NK-92 (cell line): ENCODE results near the gene ENPP7.

Experiments
- DNase-seq: peaks from one replicate; lab custom pipeline; 2025; ENCODE audit not compliant: unreplicated experiment; lab: John Stamatoyannopoulos, UW

ENPP7 gene

DNA sequence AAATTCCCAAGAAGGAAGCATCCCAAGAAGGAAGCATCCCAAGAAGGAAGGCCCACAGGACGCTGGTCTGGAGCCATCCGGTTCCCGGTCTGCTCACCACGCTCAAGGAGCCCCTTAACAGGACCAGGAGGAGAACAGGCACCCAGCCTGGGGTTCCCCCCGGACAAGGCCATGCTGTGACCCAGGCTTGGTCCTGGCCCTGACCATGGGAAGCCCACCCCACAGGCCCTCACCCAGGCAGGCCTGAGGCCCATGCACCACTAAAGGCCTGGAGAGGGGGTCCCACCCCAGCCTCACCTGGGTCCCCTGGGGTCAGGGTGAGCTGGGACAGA lies 340 bp upstream of the ENPP7 start:
- DNase-seq: no peak

DNA sequence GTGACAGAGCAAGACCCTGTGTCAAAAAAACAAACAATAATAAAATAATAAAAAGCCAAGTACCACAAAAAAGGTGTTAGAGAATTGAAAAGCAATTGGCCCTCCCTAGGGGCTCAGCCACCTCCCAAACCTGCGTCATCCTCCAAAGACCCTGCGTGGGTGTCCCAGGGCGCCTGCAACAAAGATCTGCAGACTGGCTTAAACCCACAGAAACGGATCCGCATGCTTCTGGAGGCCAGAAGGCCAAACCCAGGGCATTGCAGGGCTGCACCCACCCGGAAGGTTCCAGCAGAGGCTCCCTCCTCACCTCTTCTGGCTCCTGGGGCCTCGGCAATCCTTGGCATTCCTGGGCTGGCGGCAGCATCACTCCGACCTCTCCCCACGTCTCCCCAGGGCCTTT lies 1.5 kb downstream of the ENPP7 start:
- no peak for DNase-seq

GRCh38 chr17:79732804-79733691 lies 2.3 kb downstream of the ENPP7 start:
- no peak for DNase-seq

GRCh38 chr17:79733692-79734070 lies 2.9 kb downstream of the ENPP7 start:
- no peak for DNase-seq

DNA sequence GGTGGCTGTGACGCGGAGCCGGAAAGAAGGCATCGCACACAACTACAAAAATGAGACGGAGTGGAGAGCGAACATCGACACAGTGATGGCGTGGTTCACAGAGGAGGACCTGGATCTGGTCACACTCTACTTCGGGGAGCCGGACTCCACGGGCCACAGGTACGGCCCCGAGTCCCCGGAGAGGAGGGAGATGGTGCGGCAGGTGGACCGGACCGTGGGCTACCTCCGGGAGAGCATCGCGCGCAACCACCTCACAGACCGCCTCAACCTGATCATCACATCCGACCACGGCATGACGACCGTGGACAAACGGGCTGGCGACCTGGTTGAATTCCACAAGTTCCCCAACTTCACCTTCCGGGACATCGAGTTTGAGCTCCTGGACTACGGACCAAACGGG lies 4.4 kb downstream of the ENPP7 start:
- DNase-seq: no peak

- DNase-seq: no peak
Observed at GRCh38 chr17:79737046-79737921, 6.5 kb downstream of the ENPP7 start.

- no peak for DNase-seq
Observed at GRCh38 chr17:79737922-79738578, 7.3 kb downstream of the ENPP7 start.

DNA sequence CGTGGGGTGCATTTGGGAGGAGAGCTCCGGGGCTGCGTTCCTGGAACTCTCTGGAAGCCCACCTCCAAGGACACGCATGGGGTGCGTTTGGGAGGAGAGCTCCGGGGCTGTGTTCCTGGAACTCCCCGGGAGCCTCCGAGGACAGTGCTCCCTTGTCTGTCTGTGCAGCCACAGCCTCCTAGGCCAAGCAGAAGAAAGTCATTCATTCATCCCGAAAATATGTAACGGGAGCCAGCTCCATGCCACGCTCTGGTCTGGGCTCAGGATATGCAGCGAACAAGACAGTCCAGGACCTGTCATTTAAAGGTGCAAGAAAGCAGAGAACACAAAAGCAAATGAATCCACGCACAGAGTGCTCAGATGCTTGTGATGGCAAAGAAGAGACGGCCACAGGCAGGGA lies 7.9 kb downstream of the ENPP7 start:
- DNase-seq: no peak

GRCh38 chr17:79739148-79740062 lies 8.7 kb downstream of the ENPP7 start:
- DNase-seq: no peak

- no peak for DNase-seq
Observed at GRCh38 chr17:79740413-79740812, 9.7 kb downstream of the ENPP7 start.

DNA sequence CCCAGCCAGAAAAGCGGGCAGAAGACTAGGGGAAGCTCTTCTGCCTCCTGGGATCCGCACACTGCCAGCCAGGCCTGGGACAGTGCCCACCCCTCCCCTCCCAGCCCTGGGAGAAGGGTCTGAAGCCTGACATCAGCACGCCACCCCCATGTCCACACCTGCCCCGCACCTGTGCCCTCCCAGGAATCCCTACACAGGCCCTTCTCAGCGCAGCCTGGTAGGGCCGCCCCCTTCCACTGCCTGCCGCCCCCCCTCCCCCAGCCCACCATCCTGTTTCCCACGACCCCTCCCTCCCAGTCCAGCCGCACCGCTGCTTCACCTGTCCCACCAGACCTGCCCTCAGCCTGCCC lies 10.6 kb downstream of the ENPP7 start:
- DNase-seq: no peak

DNA sequence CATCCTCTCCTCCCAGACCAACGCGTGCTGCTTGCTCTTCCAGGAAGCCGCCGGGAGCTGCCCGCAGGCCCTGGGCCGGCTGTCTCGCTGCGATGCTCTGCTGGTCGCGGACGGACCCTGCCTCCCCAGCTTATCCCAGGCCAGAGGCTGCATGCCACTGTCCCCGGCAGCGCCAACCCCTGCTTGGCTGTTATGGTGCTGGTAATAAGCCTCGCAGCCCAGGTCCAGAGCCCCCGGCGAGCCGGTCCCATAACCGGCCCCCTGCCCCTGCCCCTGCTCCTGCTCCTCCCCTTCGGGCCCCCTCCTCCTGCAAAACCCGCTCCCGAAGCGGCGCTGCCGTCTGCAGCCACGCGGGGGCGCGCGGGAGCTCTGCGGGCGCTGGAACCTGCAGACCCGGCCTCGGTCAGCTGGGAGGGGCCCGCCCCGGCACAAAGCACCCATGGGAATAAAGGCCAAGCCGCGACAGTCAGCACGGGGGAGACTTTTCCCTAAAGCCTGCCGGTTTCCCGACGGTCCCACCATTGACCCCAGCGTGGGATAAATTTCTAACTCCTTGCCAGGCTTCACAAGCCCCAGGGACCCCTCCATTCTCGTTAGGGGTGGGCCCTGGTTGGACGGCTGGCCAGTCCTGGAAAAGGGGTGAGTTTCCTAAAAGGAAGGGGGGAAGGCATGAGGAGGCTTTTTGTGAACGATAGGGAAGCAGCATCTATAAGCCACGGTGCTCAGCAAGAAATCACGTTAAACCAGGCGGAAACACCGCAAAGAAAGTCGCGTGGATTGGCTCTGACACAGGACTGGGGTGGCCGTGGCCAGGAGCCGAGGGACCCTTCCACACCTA lies 11.2 kb downstream of the ENPP7 start:
- no peak for DNase-seq

DNA sequence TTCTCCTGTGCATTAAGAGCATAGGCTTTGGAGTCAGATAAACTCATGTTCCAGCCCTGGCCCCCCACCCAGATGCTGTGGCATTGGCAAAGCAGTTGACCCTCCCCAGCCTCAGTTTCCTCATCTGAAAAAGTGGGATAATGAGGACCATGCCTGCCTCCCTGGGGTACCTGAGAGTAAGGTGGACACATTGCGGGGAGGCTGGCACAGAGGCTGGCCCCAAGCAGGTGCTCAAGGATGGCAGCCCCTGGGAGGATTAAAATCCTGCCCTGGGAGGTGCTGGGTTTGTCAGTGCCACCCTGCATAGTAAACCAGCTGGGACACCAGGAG lies 11.8 kb downstream of the ENPP7 start:
- no peak for DNase-seq

GRCh38 chr17:79742951-79743476 lies 12.3 kb downstream of the ENPP7 start:
- DNase-seq: no peak

GRCh38 chr17:79743614-79744013 lies 12.9 kb downstream of the ENPP7 start:
- DNase-seq: no peak

GRCh38 chr17:79745641-79746105 lies 14.9 kb downstream of the ENPP7 start:
- DNase-seq: no peak

DNA sequence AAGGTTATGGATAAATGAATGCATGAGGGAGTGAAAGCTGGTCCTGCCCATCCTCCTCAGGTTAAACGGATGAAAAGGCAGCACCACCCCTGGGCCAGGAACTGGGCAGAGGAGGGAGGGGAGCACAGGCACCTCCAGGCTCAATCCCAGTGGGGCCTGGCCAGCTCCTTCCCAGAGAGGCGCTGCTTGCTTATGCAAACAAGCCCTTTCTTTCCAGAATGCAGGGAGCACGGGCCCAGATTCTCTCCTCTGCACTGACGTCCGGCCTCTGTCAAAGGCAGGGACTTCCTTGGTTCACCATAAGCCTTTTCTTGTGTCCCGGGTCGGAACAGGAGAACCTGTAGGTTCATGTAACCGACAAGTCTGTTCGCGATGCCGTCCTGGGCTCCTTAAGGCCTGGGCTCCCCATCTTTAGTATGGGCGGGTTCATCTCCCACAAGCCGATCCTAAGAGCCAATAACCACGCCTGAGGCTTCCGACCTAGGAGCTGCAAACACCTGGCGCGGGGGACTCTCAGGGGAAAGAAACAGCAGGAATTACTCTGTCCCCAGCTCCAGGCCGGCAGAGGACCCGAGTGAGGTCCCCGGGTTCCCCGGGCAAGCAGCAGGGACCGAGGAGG lies 16.3 kb downstream of the ENPP7 start:
- no peak for DNase-seq

DNA sequence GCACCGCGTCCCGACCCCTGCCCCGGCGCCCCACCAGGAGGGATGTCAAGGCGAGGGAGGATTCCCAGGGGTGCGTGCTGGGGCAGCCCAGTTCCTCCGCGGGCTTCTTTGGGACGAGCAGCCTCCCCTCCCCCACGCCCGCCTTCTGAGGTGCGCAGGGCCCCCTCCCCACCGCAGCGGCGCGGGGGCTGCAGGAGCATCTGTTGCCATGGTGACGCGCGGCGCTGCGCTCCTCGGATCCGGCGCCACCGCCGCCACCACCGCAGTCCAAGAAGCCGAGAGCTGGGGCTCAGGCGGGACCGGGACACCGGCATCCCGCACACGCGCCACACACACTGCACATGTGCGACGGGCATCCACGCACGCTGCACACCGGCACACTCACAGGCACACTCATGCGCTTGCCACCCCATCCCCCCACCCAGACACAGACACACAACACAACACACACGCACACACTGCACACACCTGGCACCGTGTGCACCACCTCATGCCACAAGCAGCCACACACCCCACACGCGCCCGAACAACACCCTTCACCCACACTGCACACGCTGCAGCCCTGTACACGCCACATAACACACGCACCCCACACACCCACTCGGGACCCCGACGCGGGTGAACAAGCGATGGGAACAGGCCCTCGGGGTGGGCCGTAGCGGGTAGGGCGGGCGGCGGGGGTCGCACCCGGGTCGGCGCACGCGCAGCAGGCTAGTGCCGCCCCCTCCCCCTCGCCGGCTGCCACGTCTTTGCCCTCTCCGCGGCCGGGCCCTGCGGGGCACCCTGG lies 17.0 kb downstream of the ENPP7 start:
- DNase-seq: no peak
